HG02852 (cell line): ENCODE measurements around the gene NSUN2.
"Not testable (repeated sequence)": the region's sequence is repeated elsewhere in the genome, so short reads cannot be mapped to it uniquely, and the experiment has no call there.

Experiments
- ATAC-seq: cut with Tn5 transposase; IDR thresholded peaks from one replicate; pipeline ENCODE4 v1.9.1; 2021; ENCODE audit warnings: mild to moderate bottlenecking, moderate library complexity; ENCODE audit not compliant: unreplicated experiment

NSUN2 gene

DNA sequence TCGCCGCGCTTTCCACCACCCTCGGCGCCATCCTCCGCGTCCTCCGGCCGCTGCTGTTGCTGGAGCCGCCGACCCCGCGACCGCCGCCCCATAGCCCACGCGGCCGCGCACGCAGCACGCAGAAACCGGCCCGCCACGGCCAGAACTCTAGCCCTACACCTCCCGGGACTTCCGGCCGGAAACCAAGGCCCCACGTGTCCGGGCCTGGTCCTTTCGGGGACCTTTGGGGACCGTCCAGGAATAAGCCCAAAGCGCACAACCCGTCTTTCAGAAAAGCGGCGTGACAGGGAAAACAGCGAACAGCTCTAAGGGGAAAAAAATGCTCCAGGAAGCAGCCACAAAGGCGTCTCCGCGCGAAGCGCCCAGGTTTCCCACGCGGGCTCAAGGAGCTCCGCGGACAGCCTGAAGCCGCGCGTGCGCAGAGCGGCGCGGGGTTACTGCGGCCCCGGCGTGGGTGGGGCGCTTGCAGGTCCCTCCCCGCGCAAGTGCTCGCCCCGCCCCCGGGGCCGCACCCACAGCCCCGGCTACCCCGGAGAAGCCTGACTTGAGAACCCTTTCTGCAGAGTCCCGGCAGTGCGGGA, at the start of gene NSUN2, which contains the start of gene SRD5A1:
NSUN2 (minus strand) TSS at position 157 of the 581 bp plus-strand sequence; CDS start at position 92, 65 bp downstream.
SRD5A1 (plus strand) TSS at position 553 of the 581 bp plus-strand sequence. CDS start 137 bp downstream, outside the sequence.
- peak; percentile 90 for ATAC-seq

DNA sequence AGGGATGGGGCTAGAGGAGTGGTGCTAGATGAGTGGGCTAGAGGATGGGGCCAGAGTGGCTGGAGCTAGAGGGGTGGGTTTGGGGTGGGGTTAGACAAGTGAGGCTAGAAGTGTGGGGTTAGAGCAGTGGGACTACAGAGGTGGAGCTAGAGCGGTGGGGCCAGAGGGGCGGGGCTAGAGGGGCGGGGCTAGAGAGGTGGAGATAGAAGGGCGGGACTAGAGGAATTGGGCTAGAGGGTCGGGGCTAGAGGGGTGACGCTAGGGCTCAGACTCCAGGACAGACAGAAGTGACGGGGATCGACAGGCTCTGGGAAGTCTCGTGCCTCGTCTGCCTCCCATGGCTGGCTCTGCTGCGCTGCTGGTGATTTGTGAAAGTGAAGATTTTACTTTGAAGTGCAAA, 49.4 kb upstream of the NSUN2 start:
- ATAC-seq: no peak

DNA sequence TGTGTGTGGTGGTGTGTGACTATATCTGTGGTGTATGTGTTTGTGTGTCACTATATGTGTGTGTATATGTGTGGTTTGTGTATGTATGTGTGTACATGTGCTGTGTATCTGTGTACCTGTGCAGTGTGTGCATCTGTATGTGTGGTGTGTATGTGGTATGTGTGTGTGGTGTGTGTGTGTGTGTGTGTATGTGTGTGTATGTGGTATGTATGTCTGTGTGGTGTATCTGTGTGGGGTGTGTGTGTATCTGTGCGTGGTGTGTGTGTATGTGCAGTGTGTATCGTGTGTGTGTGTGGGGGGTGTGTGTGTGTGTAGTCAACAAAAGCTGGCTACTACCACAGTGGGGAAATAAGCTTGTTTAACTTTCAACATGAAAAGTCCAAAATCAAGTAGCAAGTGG, 48.8 kb upstream of the NSUN2 start:
- ATAC-seq: no peak

DNA sequence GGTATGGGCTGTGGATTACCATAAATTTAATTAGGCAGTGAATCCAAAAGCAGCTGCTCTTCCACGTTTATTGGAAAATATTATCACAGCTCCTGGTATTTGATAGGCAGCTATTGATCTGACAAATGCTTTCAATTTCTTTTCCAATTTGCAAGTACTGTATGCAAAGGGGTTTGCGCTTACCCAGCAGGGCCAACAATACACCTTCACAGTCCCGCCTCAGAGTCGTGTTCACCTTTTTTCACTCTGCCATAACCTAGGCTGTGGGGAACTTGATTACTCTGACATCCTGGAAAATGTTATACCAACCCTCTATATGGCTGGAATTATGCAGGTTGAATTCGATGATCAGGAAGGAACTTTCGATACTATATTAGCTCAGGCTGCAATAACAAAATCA, 48.1 kb upstream of the NSUN2 start:
- no peak for ATAC-seq

DNA sequence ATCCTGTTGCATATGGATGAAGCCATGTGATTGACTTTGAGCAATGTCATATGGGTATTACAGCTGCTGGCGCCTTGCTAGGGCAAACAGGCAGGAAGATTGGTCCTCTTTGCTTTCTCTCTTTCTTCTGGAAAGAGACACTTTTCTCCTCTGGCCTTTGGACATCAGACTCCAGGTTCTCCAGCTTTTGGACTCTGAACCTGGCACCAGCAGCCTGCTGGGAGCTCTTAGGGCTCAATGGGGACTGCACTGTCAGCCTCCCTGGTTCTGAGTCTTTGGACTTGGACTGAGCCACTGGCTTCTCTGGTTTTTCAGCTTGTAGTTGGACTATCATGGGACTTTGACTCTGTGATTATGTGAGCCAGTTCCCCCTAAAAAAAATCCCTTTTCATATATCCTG, 45.5 kb upstream of the NSUN2 start:
- ATAC-seq: no peak

DNA sequence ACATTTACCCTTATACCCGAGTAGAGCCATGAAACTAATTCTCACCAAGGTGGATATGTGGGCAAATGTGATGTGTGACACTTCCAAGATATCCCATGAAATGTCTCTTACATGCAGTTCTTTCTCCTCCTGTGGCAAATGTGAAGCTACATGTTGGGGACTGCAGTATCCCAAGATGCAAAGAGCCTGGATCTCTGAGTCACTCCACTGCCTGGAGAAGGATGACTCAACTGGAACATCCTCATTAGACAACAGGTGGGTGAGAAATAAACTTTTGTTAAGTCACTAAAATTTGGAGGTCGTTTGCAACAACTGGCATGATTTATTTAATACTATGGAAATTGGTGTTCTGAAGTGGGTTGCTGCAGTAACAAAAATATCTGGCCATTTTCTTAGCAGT, 43.9 kb upstream of the NSUN2 start:
- no peak for ATAC-seq

DNA sequence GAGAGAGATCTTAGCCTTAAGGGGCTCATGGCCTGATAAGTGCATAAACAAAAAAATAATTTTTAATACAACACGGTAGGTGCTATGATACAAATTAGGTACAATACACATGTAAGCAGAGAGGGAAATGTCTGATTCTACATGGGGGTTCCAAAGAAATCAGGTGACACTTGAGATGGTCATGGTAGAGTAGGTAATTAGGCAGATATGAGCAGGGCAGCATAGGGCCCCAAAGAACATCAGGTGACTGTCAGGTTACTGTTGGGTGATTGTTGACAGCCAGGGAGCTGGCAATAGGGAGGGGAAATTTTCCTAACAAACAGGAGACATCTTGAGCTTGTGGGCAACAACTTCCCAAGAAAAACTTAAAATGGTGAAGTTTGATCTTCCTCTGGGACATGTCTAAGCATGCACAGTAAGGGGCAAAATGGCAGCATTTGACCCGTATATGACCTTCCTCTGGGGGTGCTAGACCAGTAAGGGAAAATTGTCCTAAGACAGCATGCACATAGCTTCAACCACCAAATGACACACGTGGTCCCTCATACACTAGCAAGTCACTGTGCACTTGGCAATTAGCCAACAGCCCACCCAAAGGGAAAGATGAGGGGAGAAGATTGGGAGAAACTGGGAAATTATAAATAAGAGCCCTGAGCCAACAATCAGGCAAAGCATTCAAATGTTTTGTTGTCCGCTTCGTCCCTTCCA, 43.1 kb upstream of the NSUN2 start:
- no peak for ATAC-seq

DNA sequence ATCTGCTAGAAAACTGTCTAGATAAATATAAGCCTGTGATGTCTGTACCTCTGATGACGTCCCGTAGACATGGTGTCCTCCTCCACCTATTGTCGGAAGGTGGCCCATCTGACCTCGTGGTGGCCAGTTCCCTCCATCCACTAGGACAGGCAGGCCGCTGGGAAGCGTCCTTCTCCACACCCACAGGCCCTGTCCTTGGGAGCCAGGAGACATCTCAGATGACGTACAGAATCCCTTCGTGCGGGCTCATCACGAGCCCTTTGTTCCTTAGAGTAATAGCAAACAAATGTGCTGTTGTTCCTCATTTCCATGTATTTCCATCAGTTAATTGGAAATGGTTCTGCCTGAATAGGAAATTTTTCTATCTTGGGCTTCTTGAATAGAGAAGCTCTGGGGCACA, 42.0 kb upstream of the NSUN2 start:
- ATAC-seq: no peak

DNA sequence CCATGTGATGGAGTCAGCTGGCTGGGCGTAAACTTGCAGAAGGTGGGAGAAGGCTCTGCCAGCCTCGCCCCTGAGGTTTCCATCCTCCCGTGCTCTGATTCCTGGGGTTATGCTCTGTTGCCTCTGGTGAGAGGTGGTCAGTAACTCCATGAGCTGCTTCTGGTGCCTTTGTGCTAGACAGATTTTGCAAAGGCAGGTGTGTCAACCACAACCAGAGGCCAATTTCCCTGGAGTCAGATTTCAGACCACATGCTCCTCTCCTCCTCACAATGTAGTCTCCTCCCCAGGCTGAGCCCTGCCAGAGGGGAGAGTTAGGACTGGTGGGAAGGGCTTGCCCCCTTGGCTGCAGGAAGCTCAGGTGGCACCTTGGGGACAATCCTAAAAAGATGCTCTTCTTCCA, 41.6 kb upstream of the NSUN2 start:
- ATAC-seq: no peak

DNA sequence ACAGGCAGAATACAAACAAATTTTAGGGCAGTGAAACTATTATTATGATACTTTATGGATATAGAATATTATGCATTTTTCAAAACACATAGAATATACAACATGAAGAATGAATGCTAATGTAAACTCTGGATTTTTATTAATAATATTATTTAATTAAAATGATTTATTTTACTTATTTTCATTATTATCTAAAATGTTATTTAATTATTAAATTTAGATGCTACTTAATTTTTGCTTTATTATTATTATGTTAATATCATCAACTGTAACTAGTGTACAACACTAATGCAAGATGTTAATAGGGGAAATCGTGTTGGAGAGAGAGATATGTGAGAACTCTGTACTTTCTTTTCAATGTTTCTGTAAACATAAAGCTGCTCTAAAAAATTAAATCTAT, 41.1 kb upstream of the NSUN2 start:
- no peak for ATAC-seq

DNA sequence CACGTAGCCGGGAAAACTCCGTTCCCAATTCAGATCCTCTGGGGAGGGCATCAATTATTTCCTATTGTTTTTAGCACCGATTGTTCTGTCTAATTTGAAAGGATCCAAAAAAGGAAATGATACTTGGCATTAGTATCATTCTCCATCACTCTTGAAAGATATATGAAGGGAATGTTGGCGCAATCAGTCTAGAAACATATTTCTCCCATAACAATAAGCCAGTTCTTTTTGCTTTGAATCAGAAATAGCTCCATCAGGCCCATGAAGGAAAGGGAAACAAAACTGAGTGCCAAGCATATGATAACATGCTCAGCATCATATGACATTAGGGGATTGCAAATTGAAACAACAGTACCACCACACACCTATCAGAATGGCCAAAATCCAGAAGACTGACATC, 40.2 kb upstream of the NSUN2 start:
- ATAC-seq: no peak

DNA sequence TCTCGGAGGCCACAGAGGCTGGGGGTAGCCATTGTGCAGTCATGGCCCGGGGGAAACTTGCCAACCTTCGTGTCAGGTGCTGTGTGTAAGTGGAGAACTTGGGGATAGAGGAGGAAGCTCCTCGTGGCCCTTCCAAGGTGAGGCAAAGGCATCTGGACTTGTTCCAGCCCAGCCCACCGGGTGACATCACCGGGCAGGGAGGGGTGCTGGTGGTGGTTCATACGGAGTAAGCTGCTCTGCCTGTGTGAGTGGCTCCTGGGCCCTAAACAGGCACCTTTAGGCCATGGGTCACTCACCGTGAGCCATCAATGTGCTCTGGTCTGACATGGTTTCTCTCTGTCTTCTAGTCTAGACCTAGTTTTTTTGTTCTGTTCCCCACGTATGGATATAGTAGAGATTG, 35.9 kb upstream of the NSUN2 start:
- not testable (repeated sequence) for ATAC-seq

DNA sequence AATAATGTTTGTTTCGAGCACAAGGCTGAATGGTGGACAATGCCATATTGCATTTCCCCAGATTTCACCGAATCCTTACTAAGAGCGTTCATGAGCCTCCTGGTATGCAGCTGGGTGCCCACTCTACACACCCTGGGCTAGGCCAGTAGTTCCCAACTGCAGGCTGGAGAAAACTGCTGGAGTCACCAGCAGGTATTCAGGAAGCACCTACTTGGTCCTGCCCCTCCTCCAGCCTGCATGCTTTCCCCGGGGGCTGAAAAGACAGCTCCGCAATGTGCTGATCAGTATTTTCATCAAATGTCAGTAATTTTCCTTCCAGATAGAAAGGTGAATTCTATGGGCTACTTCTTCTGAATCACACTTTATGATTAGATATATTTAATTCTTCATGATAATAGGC, 34.8 kb upstream of the NSUN2 start:
- no peak for ATAC-seq

DNA sequence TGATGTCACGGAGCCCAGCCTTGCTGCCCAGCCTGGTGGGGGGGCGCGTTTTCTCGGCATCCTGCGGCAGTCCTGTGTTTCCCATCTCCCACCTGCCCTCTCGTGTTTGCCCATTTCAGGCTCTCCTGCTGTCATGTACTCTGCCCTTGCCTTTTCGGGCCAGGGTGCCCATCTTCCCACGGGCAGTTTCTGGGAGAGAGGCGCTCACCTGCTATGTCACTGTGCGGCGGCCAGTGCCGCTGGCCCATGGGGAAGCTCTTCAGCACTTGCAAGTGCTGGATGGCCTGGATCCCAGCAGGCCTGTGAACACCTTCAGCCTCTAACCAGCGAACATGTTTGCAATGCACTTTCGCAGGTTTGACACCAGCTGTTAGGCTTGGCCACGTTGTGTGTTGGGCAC, 33.9 kb upstream of the NSUN2 start:
- ATAC-seq: no peak

DNA sequence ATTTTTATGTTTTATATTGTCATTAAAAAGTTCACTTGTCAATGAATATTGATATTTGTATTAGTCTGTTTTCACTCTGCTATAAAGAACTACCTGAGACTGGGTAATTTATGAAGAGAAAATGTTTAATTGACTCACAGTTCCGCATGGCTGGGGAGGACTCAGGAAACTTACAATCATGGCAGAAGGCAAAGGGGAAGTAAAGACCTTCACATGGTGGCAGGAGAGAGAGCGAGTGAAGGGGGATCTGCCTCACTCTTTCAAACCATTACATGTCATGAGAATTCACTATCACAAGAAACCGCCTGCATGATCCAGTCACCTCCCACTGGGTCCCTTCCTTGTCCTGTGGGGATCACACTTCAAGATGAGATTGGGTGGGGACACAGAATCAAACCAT, 27.8 kb upstream of the NSUN2 start:
- peak; percentile 63 for ATAC-seq

DNA sequence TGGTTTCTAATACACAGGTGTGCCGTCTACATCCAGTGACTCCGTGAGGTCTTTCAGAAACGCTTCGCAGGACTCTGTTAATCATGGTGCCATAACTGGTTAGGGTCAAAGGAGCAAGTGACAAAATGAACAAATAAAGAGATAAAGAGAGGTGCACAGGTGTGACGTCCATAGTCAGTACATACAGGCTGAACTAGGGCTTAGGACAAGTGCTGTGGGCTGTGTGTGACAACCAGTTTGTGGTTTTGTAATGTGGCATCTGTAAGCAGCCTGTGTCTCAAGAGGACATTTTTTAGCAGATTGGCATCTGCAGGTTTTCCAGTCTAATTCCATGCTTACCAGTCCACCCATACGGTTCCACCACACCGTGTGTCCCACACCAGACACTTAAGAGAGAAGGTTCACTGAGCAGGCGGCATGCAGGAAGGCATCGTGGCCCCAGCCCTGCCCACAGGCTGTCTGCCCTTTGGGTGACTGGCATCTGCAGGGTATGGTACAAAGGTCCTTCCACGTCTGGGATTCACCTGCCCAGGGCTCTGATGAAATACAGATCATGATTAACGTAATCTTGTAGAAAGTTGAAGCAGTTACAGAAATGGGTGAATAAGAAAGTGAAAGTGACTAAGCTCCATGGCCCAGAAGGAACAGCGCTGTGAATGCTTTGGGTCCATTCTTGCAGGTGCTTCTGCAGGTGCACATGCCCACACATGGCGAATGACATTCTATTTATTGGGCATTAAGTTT, 27.3 kb upstream of the NSUN2 start:
- peak; percentile 89 for ATAC-seq

DNA sequence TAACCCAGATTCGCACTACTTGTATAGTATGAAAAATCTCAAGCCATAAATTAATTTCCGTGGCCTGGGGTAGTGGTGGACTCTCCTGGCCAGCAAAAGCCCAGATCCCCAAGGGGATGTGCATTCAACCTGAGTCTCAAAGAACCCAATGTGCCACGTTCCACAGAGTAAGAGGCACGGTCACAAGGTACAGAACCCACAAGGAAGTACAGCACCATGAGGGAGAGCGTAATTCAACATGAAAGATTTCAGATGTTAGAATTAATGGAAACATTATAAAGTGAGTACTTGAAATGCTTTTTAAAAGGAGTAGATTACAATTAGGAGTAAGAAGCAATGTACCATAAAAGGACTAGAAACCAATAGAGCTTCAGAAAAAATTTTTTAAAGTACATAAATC, 23.8 kb upstream of the NSUN2 start:
- ATAC-seq: no peak

DNA sequence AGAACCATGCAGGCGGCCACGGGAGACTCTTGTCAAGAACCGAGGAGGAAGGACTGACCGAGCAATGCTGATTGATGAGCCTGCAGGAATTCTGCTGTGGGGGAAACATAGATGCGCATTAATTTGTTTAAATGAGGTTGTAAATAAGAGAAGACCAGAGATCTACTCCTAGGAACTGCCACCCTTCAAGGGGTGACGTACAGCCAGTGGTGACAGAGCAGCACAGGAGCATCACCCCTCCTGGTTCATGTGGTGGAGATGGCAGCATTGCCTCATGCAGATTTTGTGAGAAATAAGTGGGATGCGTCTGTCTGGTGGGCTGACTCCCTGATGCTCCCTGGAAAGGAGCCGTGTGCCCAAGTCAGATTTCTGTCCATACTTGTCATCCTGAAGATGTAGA, 22.6 kb upstream of the NSUN2 start:
- no peak for ATAC-seq

DNA sequence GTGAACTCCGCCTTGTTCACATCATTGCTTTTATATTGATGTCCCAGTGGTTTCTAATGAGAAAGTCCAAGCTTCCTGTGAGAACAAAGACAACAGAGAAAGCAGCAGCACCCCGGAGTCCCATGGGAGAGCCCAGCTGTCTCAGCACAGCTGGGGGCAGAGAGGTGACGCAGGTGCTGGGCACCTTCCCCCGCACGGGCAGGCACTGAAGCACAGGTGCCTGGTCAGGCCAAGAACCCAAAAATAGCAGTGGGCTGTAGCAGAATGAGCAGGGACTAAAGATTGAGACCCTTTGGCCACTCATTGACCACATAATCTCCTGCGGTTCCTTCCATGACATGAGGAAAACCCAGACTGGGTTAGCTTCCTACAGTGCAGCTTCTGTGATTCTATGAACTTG, 19.2 kb upstream of the NSUN2 start:
- ATAC-seq: peak; percentile 72

DNA sequence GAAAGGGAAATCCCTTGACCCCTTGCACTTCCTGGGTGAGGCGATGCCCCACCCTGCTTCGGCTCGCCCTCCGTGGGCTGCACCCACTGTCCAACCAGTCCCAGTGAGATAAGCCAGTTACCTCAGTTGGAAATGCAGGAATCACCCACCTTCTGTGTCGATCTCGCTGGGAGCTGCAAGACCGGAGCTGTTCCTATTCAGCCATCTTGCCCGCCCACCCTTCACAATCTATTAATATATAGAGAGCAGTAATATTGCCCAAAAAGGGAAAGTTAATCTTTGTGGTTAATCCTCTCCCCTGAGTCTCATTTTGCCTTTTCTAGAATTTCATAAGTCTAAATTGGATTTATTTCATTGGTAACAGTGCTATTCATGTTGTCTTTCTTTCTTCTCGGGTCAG, 16.8 kb upstream of the NSUN2 start:
- no peak for ATAC-seq

DNA sequence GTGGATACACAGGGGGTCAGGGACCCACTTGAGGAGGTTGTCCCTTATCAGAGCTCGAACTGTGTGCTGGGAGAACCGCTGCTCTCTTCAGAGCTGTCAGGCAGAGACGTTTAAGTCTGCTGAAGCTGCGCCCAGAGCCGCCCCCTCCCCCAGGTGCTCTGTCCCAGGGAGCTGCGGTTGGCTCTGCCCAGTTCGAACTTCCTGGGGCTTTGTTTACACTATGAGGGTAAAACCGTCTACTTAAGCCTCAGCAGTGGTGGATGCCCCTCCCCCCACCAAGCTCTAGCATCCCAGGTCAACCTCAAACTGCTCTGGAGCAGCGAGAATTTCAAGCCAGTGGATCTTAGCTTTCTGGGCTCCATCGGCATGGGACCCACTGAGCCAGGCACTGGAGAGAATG, 16.3 kb upstream of the NSUN2 start:
- no peak for ATAC-seq
